Esophagus squamous epithelium (tissue), 4 donors: ENCODE results near the gene NUP88.

Experiments
- POLR2A ChIP-seq, 4 donors: fragments of 450-650 bp; IDR thresholded peaks; one replicate each; pipeline ENCODE4 v1.6.1; 2017; ENCODE audit warnings: antibody characterized with exemption in 4 of 4, mild to moderate bottlenecking in 4 of 4, moderate library complexity in 3 of 4
- TF ChIP-seq, protein P1 (sequence below), 6 experiments: fragments of 450-650 bp in 4 of 6; fragments of 200-600 bp in 2 of 6; sonication (generic) in 2 of 6; IDR thresholded peaks; one replicate each; pipeline ENCODE4 v1.5.1; 2016 to 2019; ENCODE audit warnings: antibody characterized with exemption in 6 of 6, mild to moderate bottlenecking in 4 of 6, moderate library complexity in 4 of 6

DNA sequence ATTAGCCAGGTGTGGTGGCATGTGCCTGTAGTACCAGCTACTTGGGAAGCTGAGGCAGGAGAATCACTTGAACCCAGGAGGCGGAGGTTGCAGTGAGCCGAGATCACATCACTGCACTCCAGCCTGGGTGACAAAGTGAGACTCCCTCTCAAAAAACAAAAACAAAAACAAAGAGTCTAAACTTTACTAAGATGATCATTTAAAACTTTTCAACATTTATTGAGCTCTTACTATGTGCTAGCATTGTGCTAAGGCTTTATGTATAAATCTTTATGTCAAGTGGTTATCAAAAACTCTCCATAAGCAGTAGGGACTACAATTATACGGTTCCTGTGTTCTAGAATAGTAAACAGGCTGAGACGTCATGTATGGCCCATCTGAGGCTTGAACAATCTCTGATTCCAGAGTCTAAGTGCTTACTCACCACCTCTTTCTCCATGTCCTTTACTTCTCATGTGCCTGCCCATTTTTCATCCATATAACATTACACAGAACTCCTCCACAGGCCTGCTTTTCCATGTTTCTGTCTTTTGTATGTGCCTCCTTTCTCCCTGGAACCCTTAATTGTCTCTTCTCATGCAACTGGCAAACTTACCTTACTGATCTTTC, 66.7 kb downstream of the NUP88 start:
- TF ChIP-seq, protein P1, sequence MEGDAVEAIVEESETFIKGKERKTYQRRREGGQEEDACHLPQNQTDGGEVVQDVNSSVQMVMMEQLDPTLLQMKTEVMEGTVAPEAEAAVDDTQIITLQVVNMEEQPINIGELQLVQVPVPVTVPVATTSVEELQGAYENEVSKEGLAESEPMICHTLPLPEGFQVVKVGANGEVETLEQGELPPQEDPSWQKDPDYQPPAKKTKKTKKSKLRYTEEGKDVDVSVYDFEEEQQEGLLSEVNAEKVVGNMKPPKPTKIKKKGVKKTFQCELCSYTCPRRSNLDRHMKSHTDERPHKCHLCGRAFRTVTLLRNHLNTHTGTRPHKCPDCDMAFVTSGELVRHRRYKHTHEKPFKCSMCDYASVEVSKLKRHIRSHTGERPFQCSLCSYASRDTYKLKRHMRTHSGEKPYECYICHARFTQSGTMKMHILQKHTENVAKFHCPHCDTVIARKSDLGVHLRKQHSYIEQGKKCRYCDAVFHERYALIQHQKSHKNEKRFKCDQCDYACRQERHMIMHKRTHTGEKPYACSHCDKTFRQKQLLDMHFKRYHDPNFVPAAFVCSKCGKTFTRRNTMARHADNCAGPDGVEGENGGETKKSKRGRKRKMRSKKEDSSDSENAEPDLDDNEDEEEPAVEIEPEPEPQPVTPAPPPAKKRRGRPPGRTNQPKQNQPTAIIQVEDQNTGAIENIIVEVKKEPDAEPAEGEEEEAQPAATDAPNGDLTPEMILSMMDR (IDR thresholded peaks at IDR 0.05) = no peak
- TF ChIP-seq POLR2A (IDR thresholded peaks at IDR 0.05) = no peak
